Stimulated activated CD4-positive, alpha-beta T cell treated with anti-CD3 and anti-CD28 coated beads, Interleukin-4, amount 100 ng/mL, for 48 hours (primary cell): ENCODE results near the gene FAM89B.

ENCODE experiments used
- DNase-seq, 2 donors: peaks; one replicate each; pipeline ENCODE4 v3.0.0-alpha.2; 2020; ENCODE audit warnings: low read depth in 2 of 2

Gene FAM89B

GRCh38 chr11:65573391-65574079, 1.2 kb downstream of the FAM89B start:
- no peak for DNase-seq

GRCh38 chr11:65574109-65574810, 1.9 kb downstream of the FAM89B start:
- peak; percentile 81 to 92 for DNase-seq

GRCh38 chr11:65574811-65575567, 2.7 kb downstream of the FAM89B start:
- no peak for DNase-seq

- DNase-seq, result peak; percentile 61 to 76
Measured at GRCh38 chr11:65575568-65576231, 3.4 kb downstream of the FAM89B start, which contains the start of gene EHBP1L1. EHBP1L1 (plus strand) TSS chr11:65576053; CDS start chr11:65576303, 250 bp downstream.

GRCh38 chr11:65576232-65576866, 4.0 kb downstream of the FAM89B start:
- DNase-seq, result no peak

- DNase-seq, result no peak
Measured at GRCh38 chr11:65576867-65577755, 4.8 kb downstream of the FAM89B start.

- DNase-seq, result no peak
Measured at GRCh38 chr11:65577756-65578109, 5.4 kb downstream of the FAM89B start.

GRCh38 chr11:65578134-65578533, 5.8 kb downstream of the FAM89B start:
- DNase-seq, result no peak

GRCh38 chr11:65578667-65579066, 6.3 kb downstream of the FAM89B start:
- DNase-seq, result no peak

GRCh38 chr11:65579291-65579690, 7.0 kb downstream of the FAM89B start:
- no peak for DNase-seq

GRCh38 chr11:65580031-65580692, 7.8 kb downstream of the FAM89B start:
- no peak for DNase-seq

- no peak for DNase-seq
Measured at GRCh38 chr11:65580756-65581155, 8.4 kb downstream of the FAM89B start.

- no peak for DNase-seq
Measured at GRCh38 chr11:65581928-65582327, 9.6 kb downstream of the FAM89B start.

GRCh38 chr11:65583589-65583988, 11.3 kb downstream of the FAM89B start:
- no peak for DNase-seq

- DNase-seq, result no peak
Measured at GRCh38 chr11:65584106-65584505, 11.8 kb downstream of the FAM89B start.

- no peak for DNase-seq
Measured at GRCh38 chr11:65584723-65585171, 12.4 kb downstream of the FAM89B start.

- no peak for DNase-seq
Measured at GRCh38 chr11:65585396-65586246, 13.3 kb downstream of the FAM89B start.

GRCh38 chr11:65586247-65586630, 13.9 kb downstream of the FAM89B start:
- DNase-seq, result no peak

- no peak for DNase-seq
Measured at GRCh38 chr11:65586676-65587075, 14.3 kb downstream of the FAM89B start.
